Colonic mucosa (tissue), 4 donors: ENCODE results near the gene MED13L. TPM values are rescaled to one million over a fixed set of nuclear protein-coding genes. Genes with fewer than 3 reads are reported as not detected.

Experiments used
- DNase-seq: peaks from one replicate; pipeline ENCODE4 v3.0.0-alpha.2; 2020
- H3K27ac ChIP-seq: fragments of 200-600 bp; one replicate; pipeline ENCODE4 v1.8.0; 2021
- H3K27me3 ChIP-seq: fragments of 200-600 bp; one replicate; pipeline ENCODE4 v1.8.0; 2021
- H3K36me3 ChIP-seq: fragments of 200-600 bp; one replicate; pipeline ENCODE4 v1.8.0; 2021
- H3K4me1 ChIP-seq: fragments of 200-600 bp; one replicate; pipeline ENCODE4 v1.8.0; 2021; ENCODE audit warnings: mild to moderate bottlenecking
- H3K4me3 ChIP-seq: fragments of 200-600 bp; one replicate; pipeline ENCODE4 v1.8.0; 2021
- H3K9ac ChIP-seq, 2 donors: one replicate each; pipeline ENCODE4 v1.7.0; 2013; ENCODE audit warnings: control low read depth in 2 of 2, low read depth in 2 of 2, low read length in 2 of 2
- H3K9me3 ChIP-seq: fragments of 200-600 bp; one replicate; pipeline ENCODE4 v1.8.0; 2021
- CTCF ChIP-seq: fragments of 200-600 bp; IDR thresholded peaks from one replicate; pipeline ENCODE4 v1.8.0; 2022; ENCODE audit warnings: antibody characterized with exemption, mild to moderate bottlenecking
- intact Hi-C: fragments of 100-400 bp; cut with DNase I; formaldehyde crosslinking; loops from one replicate; pipeline ENCODE4 v1.14.1; 2022
- total RNA-seq, 2 donors: library from RNA; stranded (reverse); fragmentation: NEBNext Ultra II Directional in 1 of 2; extraction: Animal tissue kit (Norgen Biotek cat#: 25700) in 1 of 2; gene quantifications; one replicate each; pipeline ENCODE4 v1.2.1, GENCODE V29; 2021
- donor health status: healthy.
- donor health status: DM: no; HTN: no; CAD: no.
- donor health status: DM: no; HTN: no; CAD: no.

The MED13L gene
- total RNA-seq, 2 donors from 2014 or later = 73.8 to 92.6 TPM

- no peaks in the 10 kb centered on the region for H3K36me3 ChIP-seq
- no peak overlapping the region for H3K27ac ChIP-seq
- no peak for DNase-seq
- no peak overlapping the region for H3K9ac ChIP-seq
- no peaks in the 10 kb centered on the region for H3K9me3 ChIP-seq
- no peak overlapping the region for H3K4me3 ChIP-seq
- H3K27me3 ChIP-seq = no peaks in the 10 kb centered on the region
- no peaks in the 10 kb centered on the region for H3K4me1 ChIP-seq
- no peak for TF ChIP-seq CTCF
- intact Hi-C loops = no loop called here
Measured at GRCh38 chr12:116220756-116221155, 56.7 kb downstream of the MED13L start.

- H3K27ac ChIP-seq = no peak overlapping the region
Measured at GRCh38 chr12:116217045-116217735, 60.3 kb downstream of the MED13L start.

GRCh38 chr12:116216022-116216756 is 61.3 kb downstream of the MED13L start:
- Histone ChIP-seq H3K4me1 (no peaks in the 10 kb centered on the region), H3K9me3 (no peaks in the 10 kb centered on the region), H3K36me3 (no peaks in the 10 kb centered on the region), H3K4me3 (no peak overlapping the region), H3K27ac (no peak overlapping the region), H3K9ac (no peak overlapping the region), H3K27me3 (no peaks in the 10 kb centered on the region)
- TF ChIP-seq CTCF = no peak
- DNase-seq = no peak
- intact Hi-C loops = loop anchor here (10.0 kb wide), 1 partner anchor 101 kb away; no protein-coding TSS in a partner anchor

More at GRCh38 chr12:116217045-116217735, 60.3 kb downstream of the MED13L start:
- no peak for TF ChIP-seq CTCF
- H3K36me3 ChIP-seq = no peaks in the 10 kb centered on the region
- no peak overlapping the region for H3K4me3 ChIP-seq
- no peaks in the 10 kb centered on the region for H3K27me3 ChIP-seq
- no peaks in the 10 kb centered on the region for H3K4me1 ChIP-seq
- intact Hi-C loops = loop anchor here (10.0 kb wide), 1 partner anchor 102 kb away; no protein-coding TSS in a partner anchor
- DNase-seq = no peak
- no peak overlapping the region for H3K9ac ChIP-seq
- no peaks in the 10 kb centered on the region for H3K9me3 ChIP-seq

GRCh38 chr12:116215023-116215422 is 62.5 kb downstream of the MED13L start:
- no peak overlapping the region for H3K27ac ChIP-seq
- no peaks in the 10 kb centered on the region for H3K9me3 ChIP-seq
- H3K9ac ChIP-seq = no peak overlapping the region
- no peaks in the 10 kb centered on the region for H3K4me1 ChIP-seq
- TF ChIP-seq CTCF = no peak
- DNase-seq = no peak
- no peaks in the 10 kb centered on the region for H3K36me3 ChIP-seq
- intact Hi-C loops = loop anchor here (10.0 kb wide), 1 partner anchor 100 kb away; no protein-coding TSS in a partner anchor
- H3K4me3 ChIP-seq = no peak overlapping the region
- no peaks in the 10 kb centered on the region for H3K27me3 ChIP-seq

- no peaks in the 10 kb centered on the region for H3K4me1 ChIP-seq
- no peak for DNase-seq
- no peak for TF ChIP-seq CTCF
- intact Hi-C loops = loop anchor here (10.0 kb wide), 1 partner anchor 99 kb away; no protein-coding TSS in a partner anchor
- no peak overlapping the region for H3K27ac ChIP-seq
- no peaks in the 10 kb centered on the region for H3K27me3 ChIP-seq
- H3K36me3 ChIP-seq = no peaks in the 10 kb centered on the region
- no peak overlapping the region for H3K9ac ChIP-seq
- H3K4me3 ChIP-seq = no peak overlapping the region
- no peaks in the 10 kb centered on the region for H3K9me3 ChIP-seq
Measured at GRCh38 chr12:116213885-116214527, 63.5 kb downstream of the MED13L start.
